Spleen (tissue), 7 donors: ENCODE results near the gene PTPRN2.

Experiments
- CTCF ChIP-seq, 11 experiments: fragments of 200-600 bp in 7 of 11; fragments of 450-650 bp in 4 of 11; sonication (generic) in 4 of 11; IDR thresholded peaks in 8 of 11; conservative IDR thresholded peaks in 3 of 11; 1 replicate in 7 of 11; 2 replicates in 4 of 11; pipeline versions ENCODE4 v1.4.0 to v1.8.0; 2016 to 2021; ENCODE audit warnings: antibody characterized with exemption in 11 of 11, inconsistent platforms in 4 of 11, mild to moderate bottlenecking in 1 of 11
- POLR2AphosphoS5 ChIP-seq, 3 donors: sonication (generic); formaldehyde crosslinking; IDR thresholded peaks; one replicate each; pipeline ENCODE4 v1.5.1; 2017; ENCODE audit warnings: antibody characterized with exemption in 3 of 3
- donor health status: DM: no; HTN: no; CAD: no; lungs with moderate emphysema.
- donor health status: DM: no; HTN: no; CAD: no.
- donor health status: DM: no; HTN: no; CAD: no.

GRCh38 chr7:158025686-158026600 is 561.7 kb downstream of the PTPRN2 start:
- TF ChIP-seq CTCF (IDR thresholded peaks at IDR 0.05 in 8 of 11, conservative IDR thresholded peaks at IDR 0.05 in 3 of 11) (no peak), POLR2AphosphoS5 (IDR thresholded peaks at IDR 0.05) (no peak)
